GM12872 (cell line): ENCODE data around the gene ARSA.
A peak's percentile ranks its signal among the peaks of the same experiment; 100 is the strongest.

Experiments
- CTCF ChIP-seq: IDR thresholded peaks from 3 replicates; pipeline ENCODE4 v1.5.1; 2011; ENCODE audit warnings: low read depth, mild to moderate bottlenecking, low read length, moderate library complexity; ENCODE audit not compliant: insufficient read depth

Gene ARSA

GRCh38 chr22:50625568-50626313, 2.2 kb downstream of the ARSA start:
- TF ChIP-seq CTCF = 0 out of 3 replicates have a peak, but pooled peaks have one; percentile 4

GRCh38 chr22:50625131-50625567, 2.8 kb downstream of the ARSA start:
- no peak for TF ChIP-seq CTCF

GRCh38 chr22:50624347-50625130, 3.4 kb downstream of the ARSA start:
- no peak for TF ChIP-seq CTCF

GRCh38 chr22:50622723-50623327, 5.1 kb downstream of the ARSA start:
- TF ChIP-seq CTCF = no peak

GRCh38 chr22:50621948-50622722, 5.8 kb downstream of the ARSA start:
- peak; percentile 56 for TF ChIP-seq CTCF

- no peak for TF ChIP-seq CTCF
Observed at GRCh38 chr22:50621356-50621880, 6.5 kb downstream of the ARSA start.
